Measurements from ENCODE around the gene ZNF135. TPM values are rescaled to one million over a fixed set of nuclear protein-coding genes. Genes with fewer than 3 reads are reported as not detected.

ZNF135 gene
- total and polyA plus RNA-seq, 2 donors (not counting 3 experiments of a cell fraction or from before 2014, with no cell fraction given) = 1.2 to 1.5 TPM

DNA sequence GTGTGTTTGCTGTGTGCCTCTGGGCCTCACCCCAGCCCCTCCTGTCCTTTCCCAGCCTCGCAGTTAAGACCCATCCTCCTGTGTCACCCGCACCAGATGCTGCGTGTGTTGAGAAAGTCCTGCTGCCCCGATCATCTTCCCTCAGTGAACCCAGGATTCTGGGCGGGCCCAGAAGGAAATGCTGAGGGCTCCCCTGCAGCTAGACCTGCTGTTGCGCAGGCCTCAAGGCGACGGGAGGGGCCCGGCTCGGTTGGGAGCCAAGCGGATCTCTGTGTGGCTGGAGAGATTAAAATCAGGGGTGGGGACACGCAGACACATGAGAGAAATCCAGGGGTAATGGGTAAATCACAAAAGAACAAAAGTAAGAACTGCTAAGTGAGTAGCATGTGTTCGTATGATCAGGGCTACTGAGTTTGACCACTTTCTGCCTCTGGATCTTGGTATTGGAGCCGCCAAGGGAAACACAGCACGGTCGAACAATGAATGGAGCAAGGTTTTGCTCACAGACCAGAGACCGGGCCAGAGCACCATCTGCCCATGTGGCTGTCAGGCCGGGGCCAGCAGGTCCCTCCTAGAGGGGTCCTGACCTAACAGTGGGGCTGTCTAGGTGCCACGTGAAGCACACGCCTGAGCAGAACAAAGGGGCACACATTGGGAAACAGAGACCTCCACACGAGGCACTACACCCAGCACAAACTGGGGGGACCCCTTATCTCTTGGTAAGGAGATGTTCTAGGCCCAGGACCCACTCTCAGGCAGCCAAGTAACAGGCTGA lies 18.1 kb upstream of the ZNF135 start:
- Histone ChIP-seq H3K4me2 (ENCODE audit: insufficient read depth, low read length) (no peak overlapping the region), H4K20me1 (replicated peaks; ENCODE audit: control insufficient read depth, extremely low read depth, insufficient read depth, low read length) (no peaks in the 10 kb centered on the region), H3K4me1 (ENCODE audit: control insufficient read depth, extremely low read depth, insufficient read depth, low read length) (no peaks in the 10 kb centered on the region), H3K79me2 (ENCODE audit: control insufficient read depth, insufficient read depth, low read length) (no peaks in the 10 kb centered on the region), H2AFZ (ENCODE audit: low read depth, low read length) (no peak overlapping the region), H3K9me1 (replicated peaks; ENCODE audit: control insufficient read depth, extremely low read depth, insufficient read depth, low read length) (no peaks in the 10 kb centered on the region), H3K9ac (replicated peaks; ENCODE audit: extremely low read depth, insufficient read depth, low read length) (no peak overlapping the region), H3K27me3 (ENCODE audit: control insufficient read depth in 2 of 2, insufficient read depth in 2 of 2, low read length in 2 of 2) (no peaks in the 10 kb centered on the region), H3K27ac (ENCODE audit: insufficient read depth, low read depth, low read length) (no peak overlapping the region), H3K9me3 (replicated peaks; ENCODE audit: control insufficient read depth, insufficient read depth, low read length) (peaks cover 6% of the 10 kb centered on the region), H3K36me3 (ENCODE audit: control insufficient read depth in 2 of 2, extremely low read depth in 1 of 2, insufficient read depth in 2 of 2, low read length in 2 of 2) (no peaks in the 10 kb centered on the region), H3K4me3 (replicated peaks in 1 of 3; ENCODE audit: insufficient read depth in 1 of 3, low read depth in 1 of 3, low read length in 3 of 3) (no peak overlapping the region)
- DNase-seq (ENCODE audit: low read depth, low spot score) = no peak
- POLR2A ChIA-PET = no interaction called here
- CTCF ChIA-PET = no interaction called here
- TF ChIP-seq POLR2AphosphoS5 (IDR thresholded peaks at IDR 0.05; ENCODE audit: insufficient read depth, low read depth, low read length) (no peak), FOS (IDR thresholded peaks at IDR 0.05; ENCODE audit: borderline replicate concordance, insufficient read depth, low read length) (no peak), POLR2A (IDR thresholded peaks at IDR 0.05; ENCODE audit: low read depth, low read length) (no peak), GATA2 (IDR thresholded peaks at IDR 0.05; ENCODE audit: insufficient read depth, insufficient read length, low read depth, low read length) (no peak), EZH2 (IDR thresholded peaks at IDR 0.05; ENCODE audit: borderline replicate concordance, low read depth, low read length, severe bottlenecking) (no peak), JUN (IDR thresholded peaks at IDR 0.05; ENCODE audit: borderline replicate concordance, insufficient read depth, insufficient read length, low read depth) (no peak), MYC (IDR thresholded peaks at IDR 0.05; ENCODE audit: low read depth, low read length) (no peak)
- TF ChIP-seq, protein P1, sequence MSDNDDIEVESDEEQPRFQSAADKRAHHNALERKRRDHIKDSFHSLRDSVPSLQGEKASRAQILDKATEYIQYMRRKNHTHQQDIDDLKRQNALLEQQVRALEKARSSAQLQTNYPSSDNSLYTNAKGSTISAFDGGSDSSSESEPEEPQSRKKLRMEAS (IDR thresholded peaks at IDR 0.05; ENCODE audit: insufficient read depth, insufficient read length) = no peak
- TF ChIP-seq, protein P2, sequence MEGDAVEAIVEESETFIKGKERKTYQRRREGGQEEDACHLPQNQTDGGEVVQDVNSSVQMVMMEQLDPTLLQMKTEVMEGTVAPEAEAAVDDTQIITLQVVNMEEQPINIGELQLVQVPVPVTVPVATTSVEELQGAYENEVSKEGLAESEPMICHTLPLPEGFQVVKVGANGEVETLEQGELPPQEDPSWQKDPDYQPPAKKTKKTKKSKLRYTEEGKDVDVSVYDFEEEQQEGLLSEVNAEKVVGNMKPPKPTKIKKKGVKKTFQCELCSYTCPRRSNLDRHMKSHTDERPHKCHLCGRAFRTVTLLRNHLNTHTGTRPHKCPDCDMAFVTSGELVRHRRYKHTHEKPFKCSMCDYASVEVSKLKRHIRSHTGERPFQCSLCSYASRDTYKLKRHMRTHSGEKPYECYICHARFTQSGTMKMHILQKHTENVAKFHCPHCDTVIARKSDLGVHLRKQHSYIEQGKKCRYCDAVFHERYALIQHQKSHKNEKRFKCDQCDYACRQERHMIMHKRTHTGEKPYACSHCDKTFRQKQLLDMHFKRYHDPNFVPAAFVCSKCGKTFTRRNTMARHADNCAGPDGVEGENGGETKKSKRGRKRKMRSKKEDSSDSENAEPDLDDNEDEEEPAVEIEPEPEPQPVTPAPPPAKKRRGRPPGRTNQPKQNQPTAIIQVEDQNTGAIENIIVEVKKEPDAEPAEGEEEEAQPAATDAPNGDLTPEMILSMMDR (IDR thresholded peaks at IDR 0.05; ENCODE audit: extremely low read depth in 1 of 2, insufficient read depth in 1 of 2, low read depth in 1 of 2, low read length in 2 of 2) = no peak
- BruUV-seq (replicated peaks) = no TSS peak
- no peak for FAIRE-seq
- intact Hi-C loops (cut with micrococcal nuclease) = no loop called here
- dilution Hi-C loops (cut with MboI; ENCODE audit: extremely low pct_ligation_motif_present, low sequenced_read_pairs) = no loop called here
